Stimulated activated CD4-positive, alpha-beta T cell treated with anti-CD3 and anti-CD28 coated beads, Interleukin-12 subunit alpha, Interleukin-12 subunit beta, amount 100 ng/mL, for 24 hours (primary cell): ENCODE data around the gene SRSF6.
A peak's percentile ranks its signal among the peaks of the same experiment; 100 is the strongest.
"Not testable (repeated sequence)": the region's sequence is repeated elsewhere in the genome, so short reads cannot be mapped to it uniquely, and the experiment has no call there.

Experiments
- DNase-seq, 2 experiments: peaks; one replicate each; pipeline ENCODE4 v3.0.0-alpha.2; 2020; ENCODE audit warnings: low read depth in 2 of 2

The SRSF6 gene

GRCh38 chr20:43448748-43449535, 8.8 kb upstream of the SRSF6 start:
- no peak for DNase-seq

DNA sequence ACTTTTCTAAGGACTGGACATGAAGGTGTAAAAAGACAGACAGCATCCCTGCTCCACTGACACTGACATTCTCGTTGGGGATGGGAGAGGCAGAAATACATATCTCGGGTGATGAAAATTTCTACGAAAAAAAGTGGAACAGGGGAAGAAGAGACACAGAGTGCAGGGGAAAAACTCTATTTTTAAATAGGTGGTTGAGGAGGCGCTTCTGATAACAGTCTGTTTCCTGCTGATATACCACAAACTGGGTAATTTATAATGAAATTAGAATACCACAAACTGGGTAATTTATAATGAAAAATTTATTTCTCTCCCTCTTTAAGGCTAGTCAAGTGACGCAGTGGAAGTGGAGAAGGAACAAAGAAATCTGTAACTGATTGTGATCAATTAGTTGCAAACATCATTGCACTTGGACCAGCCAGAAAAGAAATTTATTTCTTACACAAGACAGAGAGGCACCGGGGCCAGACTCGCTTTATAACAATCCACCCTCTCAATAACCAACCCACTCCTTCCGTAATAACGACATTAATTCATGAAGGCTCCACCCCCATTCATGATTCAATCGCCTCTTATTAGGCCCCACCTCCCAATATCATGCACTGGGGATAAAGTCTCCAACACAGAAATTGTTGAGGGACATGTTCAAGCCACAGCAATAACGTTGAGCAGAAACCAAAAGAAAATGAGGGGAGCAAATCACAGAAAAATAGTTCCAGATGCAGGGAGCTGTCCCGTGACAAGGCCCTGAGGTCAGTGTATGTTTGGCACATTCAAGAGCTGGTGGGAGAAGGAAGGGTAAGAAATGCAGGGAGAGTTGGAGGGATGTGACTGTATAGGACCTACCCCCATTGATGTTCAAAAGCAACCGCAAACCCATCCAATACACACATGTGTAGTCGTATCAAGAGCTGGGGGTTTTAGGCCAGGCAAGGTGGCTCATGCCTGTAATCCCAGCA, 6.6 kb upstream of the SRSF6 start:
- no peak for DNase-seq

GRCh38 chr20:43452404-43453126, 5.1 kb upstream of the SRSF6 start:
- DNase-seq: no peak

GRCh38 chr20:43456252-43456651, 1.4 kb upstream of the SRSF6 start:
- not testable (repeated sequence) for DNase-seq

DNA sequence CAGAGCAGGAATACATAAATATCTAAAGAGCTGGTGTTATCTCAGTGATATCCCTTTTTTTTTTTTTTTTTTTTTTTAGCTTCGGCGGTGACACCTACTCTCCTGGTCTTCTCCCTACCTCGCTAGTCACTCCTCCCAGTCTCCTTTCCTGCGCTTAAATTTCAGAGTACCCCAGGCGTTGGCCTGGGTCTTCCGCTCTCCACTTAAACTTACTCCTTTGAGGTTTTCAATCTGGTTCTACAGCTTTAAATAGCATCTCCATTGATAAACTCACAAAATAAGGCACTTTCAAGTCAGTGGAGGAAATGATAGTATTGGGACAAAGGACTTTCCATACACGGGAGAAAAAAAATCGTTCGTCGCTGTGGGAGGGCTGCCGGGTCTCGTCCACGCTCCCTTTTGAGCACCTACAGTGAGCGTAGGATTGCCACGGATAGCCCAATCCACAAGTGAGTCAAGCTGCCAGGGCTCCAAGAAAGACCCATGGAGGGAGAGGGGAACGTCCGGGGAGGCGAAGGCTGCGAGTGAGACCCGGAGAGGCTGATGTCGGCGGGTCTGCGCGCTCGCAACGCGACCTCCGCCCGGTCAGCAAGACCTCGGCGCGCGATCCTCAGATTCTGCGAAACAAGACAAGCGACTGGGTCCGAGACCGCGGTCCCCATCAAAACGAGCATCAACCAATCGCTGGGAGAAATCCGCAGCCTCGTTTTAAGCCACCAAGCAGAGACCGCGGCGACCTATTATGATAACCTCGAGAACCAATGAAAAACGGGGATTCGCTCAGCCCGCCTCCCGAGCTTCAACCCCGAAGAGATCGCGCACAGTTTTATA, 672 bp upstream of the SRSF6 start:
- DNase-seq: peak; percentile 70 to 82

DNA sequence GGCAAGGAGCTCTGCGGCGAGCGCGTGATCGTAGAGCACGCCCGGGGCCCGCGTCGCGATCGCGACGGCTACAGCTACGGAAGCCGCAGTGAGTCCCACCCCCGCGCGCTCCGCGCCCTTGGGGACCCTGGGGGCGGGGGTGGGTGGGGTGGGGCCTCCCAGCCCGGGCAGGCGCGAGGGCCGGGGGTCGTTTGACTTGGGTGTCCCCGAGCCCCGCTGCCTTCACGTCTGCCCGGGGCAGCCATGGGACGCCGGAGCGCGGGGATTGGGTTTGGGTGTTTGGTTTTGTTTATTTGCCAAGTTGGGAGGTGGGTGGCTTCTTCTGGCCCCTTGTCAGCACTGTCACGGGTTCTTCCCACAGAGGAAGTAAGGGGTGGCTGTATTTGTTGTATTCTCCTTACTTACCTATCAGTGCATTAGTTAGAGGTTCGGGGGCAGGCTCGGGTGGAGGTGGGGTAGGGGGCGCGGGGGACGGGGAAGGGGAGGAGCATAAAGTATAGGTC, 777 bp downstream of the SRSF6 start:
- no peak for DNase-seq

GRCh38 chr20:43459022-43459942, 1.6 kb downstream of the SRSF6 start:
- no peak for DNase-seq

- DNase-seq: no peak
Observed at GRCh38 chr20:43460172-43460829, 2.6 kb downstream of the SRSF6 start.

GRCh38 chr20:43460830-43461200, 3.1 kb downstream of the SRSF6 start:
- DNase-seq: no peak

- no peak for DNase-seq
Observed at GRCh38 chr20:43461894-43462659, 4.4 kb downstream of the SRSF6 start.

GRCh38 chr20:43462660-43463526, 5.2 kb downstream of the SRSF6 start:
- no peak for DNase-seq

- no peak for DNase-seq
Observed at GRCh38 chr20:43463527-43464218, 6.0 kb downstream of the SRSF6 start.

GRCh38 chr20:43464219-43464790, 6.6 kb downstream of the SRSF6 start:
- DNase-seq: no peak

DNA sequence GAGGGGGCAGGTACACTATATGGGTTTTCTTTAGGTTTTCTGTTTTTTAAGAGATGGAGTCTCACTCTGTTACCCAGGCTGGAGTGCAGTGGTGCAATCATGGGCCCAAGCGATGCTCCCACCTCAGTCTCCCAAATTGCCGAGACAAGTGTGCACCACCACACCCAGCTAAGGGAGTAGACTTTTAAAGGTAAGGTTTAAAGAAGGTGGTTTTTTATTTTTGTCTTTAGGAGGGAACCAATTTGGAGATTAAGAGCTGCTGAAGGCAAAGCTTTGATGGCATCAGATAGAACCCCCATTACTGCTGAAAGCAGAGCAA, 7.9 kb downstream of the SRSF6 start:
- DNase-seq: no peak

- no peak for DNase-seq
Observed at GRCh38 chr20:43467589-43467988, 9.9 kb downstream of the SRSF6 start.

DNA sequence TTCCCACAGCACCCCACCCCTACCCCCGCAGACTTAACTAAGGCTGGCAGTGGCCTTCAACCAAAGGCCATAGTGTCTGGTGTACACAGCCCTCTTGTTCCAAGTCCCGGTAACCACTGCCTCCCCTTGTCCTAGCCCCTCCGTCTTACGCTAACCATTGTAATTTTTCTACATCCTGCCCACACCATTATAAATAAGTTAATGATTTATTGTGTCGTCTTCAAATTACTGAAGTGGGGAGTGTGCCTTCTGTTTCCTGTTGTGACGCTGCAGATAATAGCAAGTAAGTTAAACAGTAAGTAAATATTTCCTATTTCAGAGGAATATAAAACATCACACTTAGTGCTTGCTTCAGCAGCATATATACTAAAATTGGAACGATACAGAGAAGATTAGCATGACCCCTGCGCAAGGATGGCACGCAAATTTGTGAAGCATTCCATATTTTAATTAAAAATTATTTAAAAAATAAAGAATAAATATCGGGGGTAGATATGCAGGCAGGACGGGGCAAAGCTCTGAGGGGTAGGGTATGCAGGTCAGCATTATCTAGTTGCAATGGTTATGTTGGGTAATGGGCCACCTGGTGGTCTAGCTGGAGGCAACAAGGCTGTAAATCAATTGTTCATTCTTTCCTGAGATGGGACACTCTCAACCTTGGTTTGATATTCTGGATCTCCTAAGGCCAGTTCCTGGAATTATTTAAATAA, 15.1 kb downstream of the SRSF6 start:
- DNase-seq: no peak
